Endothelial cell (in vitro differentiated cells): Measurements from ENCODE around the gene CEACAM6. TPM values are rescaled to one million over a fixed set of nuclear protein-coding genes. Genes with fewer than 3 reads are reported as not detected.

Experiments used
- DNase-seq: peaks from one replicate; pipeline ENCODE4 v3.0.0; 2021; ENCODE audit warnings: low spot score
- H3K27ac Mint-ChIP-seq: one replicate; pipeline ENCODE4 v1.8.0; 2021; ENCODE audit warnings: mixed read lengths, inconsistent platforms; ENCODE audit not compliant: unreplicated experiment
- H3K27me3 Mint-ChIP-seq: one replicate; pipeline ENCODE4 v1.8.0; 2021; ENCODE audit warnings: mild to moderate bottlenecking, moderate library complexity, mixed read lengths, inconsistent platforms; ENCODE audit not compliant: unreplicated experiment
- H3K36me3 Mint-ChIP-seq: one replicate; pipeline ENCODE4 v1.8.0; 2021; ENCODE audit warnings: mild to moderate bottlenecking, low read depth, mixed read lengths, inconsistent platforms; ENCODE audit not compliant: unreplicated experiment
- H3K4me1 Mint-ChIP-seq: one replicate; pipeline ENCODE4 v1.8.0; 2021; ENCODE audit warnings: mild to moderate bottlenecking, mixed read lengths, inconsistent platforms; ENCODE audit not compliant: unreplicated experiment
- H3K4me3 Mint-ChIP-seq: one replicate; pipeline ENCODE4 v1.8.0; 2021; ENCODE audit warnings: mild to moderate bottlenecking, mixed read lengths, inconsistent platforms; ENCODE audit not compliant: unreplicated experiment
- H3K9me3 Mint-ChIP-seq: one replicate; pipeline ENCODE4 v1.8.0; 2021; ENCODE audit warnings: mixed read lengths, inconsistent platforms; ENCODE audit not compliant: unreplicated experiment
- CTCF ChIP-seq: fragments of 200-600 bp; sonication (generic); IDR thresholded peaks from one replicate; pipeline ENCODE4 v1.5.0; 2021; ENCODE audit warnings: antibody characterized with exemption; ENCODE audit not compliant: unreplicated experiment
- total RNA-seq: library from RNA; stranded (reverse); fragmentation: NEBNext Ultra II Directional; extraction: Animal tissue kit (Norgen Biotek cat#: 25700); gene quantifications from one replicate; pipeline ENCODE4 v1.2.1, GENCODE V29; 2021; ENCODE audit not compliant: unreplicated experiment

CEACAM6 gene
- total RNA-seq, 1 donor from 2014 or later = not detected

- no peak overlapping the region for H3K4me3 Mint-ChIP-seq
- no peaks in the 10 kb centered on the region for H3K27me3 Mint-ChIP-seq
- no peaks in the 10 kb centered on the region for H3K9me3 Mint-ChIP-seq
- no peaks in the 10 kb centered on the region for H3K4me1 Mint-ChIP-seq
- H3K27ac Mint-ChIP-seq = no peak overlapping the region
- no peak for DNase-seq
- H3K36me3 Mint-ChIP-seq = no peaks in the 10 kb centered on the region
- TF ChIP-seq CTCF = no peak
Observed at GRCh38 chr19:41739361-41739760, 16.0 kb upstream of the CEACAM6 start.

GRCh38 chr19:41740415-41741243 is 14.7 kb upstream of the CEACAM6 start:
- Mint-ChIP-seq H3K27ac (no peak overlapping the region), H3K27me3 (no peaks in the 10 kb centered on the region), H3K36me3 (no peaks in the 10 kb centered on the region), H3K4me1 (peaks cover 7% of the 10 kb centered on the region), H3K9me3 (no peaks in the 10 kb centered on the region), H3K4me3 (no peak overlapping the region)
- TF ChIP-seq CTCF = no peak
- no peak for DNase-seq

- H3K9me3 Mint-ChIP-seq = no peaks in the 10 kb centered on the region
- no peak for TF ChIP-seq CTCF
Observed at GRCh38 chr19:41741244-41741554, 14.1 kb upstream of the CEACAM6 start.

GRCh38 chr19:41744850-41745249 is 10.5 kb upstream of the CEACAM6 start:
- H3K9me3 Mint-ChIP-seq = no peaks in the 10 kb centered on the region
- H3K4me3 Mint-ChIP-seq = no peak overlapping the region
- H3K36me3 Mint-ChIP-seq = no peaks in the 10 kb centered on the region
- peaks cover 7% of the 10 kb centered on the region for H3K4me1 Mint-ChIP-seq
- DNase-seq = no peak
- H3K27ac Mint-ChIP-seq = no peak overlapping the region
- peaks cover 2% of the 10 kb centered on the region for H3K27me3 Mint-ChIP-seq
- no peak for TF ChIP-seq CTCF

More at GRCh38 chr19:41741244-41741554, 14.1 kb upstream of the CEACAM6 start:
- peaks cover 7% of the 10 kb centered on the region for H3K4me1 Mint-ChIP-seq
- DNase-seq = no peak
- H3K27ac Mint-ChIP-seq = no peak overlapping the region
- no peak overlapping the region for H3K4me3 Mint-ChIP-seq
- no peaks in the 10 kb centered on the region for H3K36me3 Mint-ChIP-seq
- no peaks in the 10 kb centered on the region for H3K27me3 Mint-ChIP-seq

GRCh38 chr19:41745756-41746155 is 9.6 kb upstream of the CEACAM6 start:
- Mint-ChIP-seq H3K9me3 (no peaks in the 10 kb centered on the region), H3K36me3 (no peaks in the 10 kb centered on the region), H3K27me3 (peaks cover 2% of the 10 kb centered on the region), H3K4me1 (peaks cover 7% of the 10 kb centered on the region), H3K27ac (no peak overlapping the region), H3K4me3 (no peak overlapping the region)
- DNase-seq = no peak
- no peak for TF ChIP-seq CTCF
